Activated B cell treated with CpG ODN at 0.5 μM for 24 hours (primary cell): ENCODE measurements around the gene RAD9A. TPM values are rescaled to one million over a fixed set of nuclear protein-coding genes. Genes with fewer than 3 reads are reported as not detected.

Experiments
- ATAC-seq: fragments of 200-7000 bp; cut with Tn5 transposase; one replicate; pipeline ENCODE4 v1.10.0; 2021; ENCODE audit warnings: low read depth, mild to moderate bottlenecking, moderate library complexity
- CTCF ChIA-PET: fragments of 350-600 bp; sonication (Branson Sonifier 250); formaldehyde crosslinking; loops from one replicate; lab custom pipeline; 2021; ENCODE audit warnings: antibody characterized with exemption; lab: Charles Lee
- POLR2A ChIA-PET: fragments of 350-600 bp; sonication (Branson Sonifier 250); formaldehyde crosslinking; loops from one replicate; lab custom pipeline; 2021; ENCODE audit warnings: antibody characterized with exemption; lab: Charles Lee
- DNase-seq: peaks from one replicate; pipeline ENCODE4 v3.0.0; 2022
- H3K27ac Mint-ChIP-seq: one replicate; pipeline ENCODE4 v1.8.0; 2020; ENCODE audit warnings: mixed read lengths
- H3K27me3 Mint-ChIP-seq: one replicate; pipeline ENCODE4 v1.8.0; 2021; ENCODE audit warnings: mixed read lengths
- H3K36me3 Mint-ChIP-seq: one replicate; pipeline ENCODE4 v1.8.0; 2021; ENCODE audit warnings: low read depth, mixed read lengths
- H3K4me1 Mint-ChIP-seq: one replicate; pipeline ENCODE4 v1.8.0; 2021; ENCODE audit warnings: mixed read lengths
- H3K4me3 Mint-ChIP-seq: one replicate; pipeline ENCODE4 v1.8.0; 2020; ENCODE audit warnings: mild to moderate bottlenecking, mixed read lengths
- H3K9me3 Mint-ChIP-seq: one replicate; pipeline ENCODE4 v1.8.0; 2020; ENCODE audit warnings: mixed read lengths
- CTCF ChIP-seq: fragments of 200-600 bp; IDR thresholded peaks from one replicate; pipeline ENCODE4 v1.8.0; 2022; ENCODE audit warnings: antibody characterized with exemption, mild to moderate bottlenecking
- intact Hi-C: fragments of 100-400 bp; cut with micrococcal nuclease; formaldehyde crosslinking; loops from one replicate; pipeline ENCODE4 v1.15.1; 2024
- total RNA-seq: library from RNA; stranded (reverse); gene quantifications from 2 replicates; pipeline ENCODE4 v1.2.3, GENCODE V29; 2022

RAD9A gene
- total RNA-seq, 1 donor from 2014 or later = 35.2 TPM

GRCh38 chr11:67376873-67377808 is 14.6 kb upstream of the RAD9A start:
- peaks cover 2% of the 10 kb centered on the region for H3K36me3 Mint-ChIP-seq
- ATAC-seq (no peak), DNase-seq (no peak)
- ChIA-PET POLR2A (interaction anchor here (0.8 to 26.4 kb wide), 8 partner anchors 10 to 269 kb away, joined by 3 to 1307 read pairs (median 6); partner anchors contain the start of genes CLCF1, POLD4, PTPRCAP and RAD9A), CTCF (interaction anchor here (0.6 to 22.6 kb wide), 7 partner anchors 9 to 122 kb away, joined by 3 to 735 read pairs (median 3); partner anchors contain the start of gene POLD4)
- no peak overlapping the region for H3K4me3 Mint-ChIP-seq
- H3K27me3 Mint-ChIP-seq = no peaks in the 10 kb centered on the region
- no peak for TF ChIP-seq CTCF
- intact Hi-C loops = no loop called here
- no peaks in the 10 kb centered on the region for H3K9me3 Mint-ChIP-seq
- H3K27ac Mint-ChIP-seq = no peak overlapping the region
- peaks cover 45% of the 10 kb centered on the region for H3K4me1 Mint-ChIP-seq

- ChIA-PET CTCF (interaction anchor here (4.4 to 22.6 kb wide), 3 partner anchors 25 to 59 kb away, joined by 48 to 735 read pairs (median 200); partner anchors contain the start of gene POLD4), POLR2A (interaction anchor here (0.6 to 26.4 kb wide), 6 partner anchors 13 to 87 kb away, joined by 3 to 1307 read pairs (median 4); partner anchors contain the start of genes CLCF1, POLD4 and RAD9A)
- no peak for ATAC-seq
- no peak for DNase-seq
- Mint-ChIP-seq H3K4me3 (no peak overlapping the region), H3K4me1 (peaks cover 49% of the 10 kb centered on the region), H3K9me3 (no peaks in the 10 kb centered on the region), H3K36me3 (peaks cover under 1% of the 10 kb centered on the region), H3K27ac (peak overlapping the region; percentile 46), H3K27me3 (no peaks in the 10 kb centered on the region)
- intact Hi-C loops = no loop called here
- no peak for TF ChIP-seq CTCF
Measured at GRCh38 chr11:67378544-67378943, 13.2 kb upstream of the RAD9A start.

- Mint-ChIP-seq H3K27ac (peak overlapping the region; percentile 46), H3K9me3 (no peaks in the 10 kb centered on the region), H3K4me3 (no peak overlapping the region), H3K4me1 (peaks cover 43% of the 10 kb centered on the region), H3K36me3 (no peaks in the 10 kb centered on the region), H3K27me3 (no peaks in the 10 kb centered on the region)
- POLR2A ChIA-PET = interaction anchor here (0.6 to 26.4 kb wide), 6 partner anchors 13 to 62 kb away, joined by 3 to 1307 read pairs (median 5); partner anchors contain the start of genes CLCF1, POLD4 and RAD9A
- CTCF ChIA-PET = interaction anchor here (2.6 to 22.6 kb wide), 5 partner anchors 8 to 59 kb away, joined by 19 to 735 read pairs (median 73); partner anchors contain the start of genes CLCF1 and POLD4
- TF ChIP-seq CTCF = no peak
- no peak for DNase-seq
- no peak for ATAC-seq
- intact Hi-C loops = no loop called here
Measured at GRCh38 chr11:67379061-67380058, 12.4 kb upstream of the RAD9A start.

- H3K4me3 Mint-ChIP-seq = peak overlapping the region; percentile 55
- H3K27ac Mint-ChIP-seq = peak overlapping the region; percentile 95
- H3K4me1 Mint-ChIP-seq = peaks cover 32% of the 10 kb centered on the region
- H3K36me3 Mint-ChIP-seq = no peaks in the 10 kb centered on the region
- DNase-seq (no peak), ATAC-seq (peak; percentile 80)
- intact Hi-C loops = loop anchor here (1.0 kb wide), 1 partner anchor 113 kb away; no protein-coding TSS in a partner anchor
- no peaks in the 10 kb centered on the region for H3K27me3 Mint-ChIP-seq
- ChIA-PET CTCF (interaction anchor here (1.0 to 22.6 kb wide), 23 partner anchors 9 to 394 kb away, joined by 3 to 735 read pairs (median 7); partner anchors contain the start of genes ANKRD13D, CLCF1, GRK2 and POLD4), POLR2A (interaction anchor here (0.7 to 26.4 kb wide), 22 partner anchors 11 to 765 kb away, joined by 3 to 1307 read pairs (median 5); partner anchors contain the start of genes AIP, ANKRD13D, CLCF1 and GRK2)
- no peak for TF ChIP-seq CTCF
- H3K9me3 Mint-ChIP-seq = no peaks in the 10 kb centered on the region
Measured at GRCh38 chr11:67381244-67381972, 10.4 kb upstream of the RAD9A start.
